HG02588 (cell line): Measurements from ENCODE around the gene NALCN.

Source experiments
- ATAC-seq: cut with Tn5 transposase; IDR thresholded peaks from one replicate; pipeline ENCODE4 v1.9.1; 2021; ENCODE audit warnings: mild to moderate bottlenecking, moderate library complexity; ENCODE audit not compliant: unreplicated experiment

Gene NALCN

GRCh38 chr13:101415358-101416174 is 742 bp downstream of the NALCN start:
- ATAC-seq: no peak

- no peak for ATAC-seq
These were observed 4.2 kb downstream of the NALCN start for GRCh38 chr13:101412076-101412475.

- ATAC-seq: no peak
These were observed 7.2 kb downstream of the NALCN start for GRCh38 chr13:101408992-101409656.

GRCh38 chr13:101408154-101408553 is 8.2 kb downstream of the NALCN start:
- ATAC-seq: no peak

GRCh38 chr13:101406791-101407190 is 9.5 kb downstream of the NALCN start:
- no peak for ATAC-seq

GRCh38 chr13:101401196-101401595 is 15.1 kb downstream of the NALCN start:
- ATAC-seq: no peak

- no peak for ATAC-seq
These were observed 16.9 kb downstream of the NALCN start for GRCh38 chr13:101399365-101399764.

GRCh38 chr13:101398920-101399319 is 17.4 kb downstream of the NALCN start:
- ATAC-seq: no peak

- no peak for ATAC-seq
These were observed 18.1 kb downstream of the NALCN start for GRCh38 chr13:101398191-101398590.

- ATAC-seq: no peak
These were observed 18.6 kb downstream of the NALCN start for GRCh38 chr13:101397742-101398141.

- no peak for ATAC-seq
These were observed 21.7 kb downstream of the NALCN start for GRCh38 chr13:101394605-101395004.

- no peak for ATAC-seq
These were observed 23.2 kb downstream of the NALCN start for GRCh38 chr13:101393140-101393539.

GRCh38 chr13:101390461-101390860 is 25.8 kb downstream of the NALCN start:
- no peak for ATAC-seq

GRCh38 chr13:101384929-101385328 is 31.4 kb downstream of the NALCN start:
- no peak for ATAC-seq

- ATAC-seq: no peak
These were observed 32.7 kb downstream of the NALCN start for GRCh38 chr13:101383595-101383994.

GRCh38 chr13:101382701-101383100 is 33.6 kb downstream of the NALCN start:
- no peak for ATAC-seq

- no peak for ATAC-seq
These were observed 34.2 kb downstream of the NALCN start for GRCh38 chr13:101382086-101382485.

GRCh38 chr13:101360525-101360924 is 55.8 kb downstream of the NALCN start:
- no peak for ATAC-seq

- ATAC-seq: no peak
These were observed 61.4 kb downstream of the NALCN start for GRCh38 chr13:101354895-101355294.

- ATAC-seq: no peak
These were observed 69.2 kb downstream of the NALCN start for GRCh38 chr13:101346942-101347728.

- ATAC-seq: no peak
These were observed 70.1 kb downstream of the NALCN start for GRCh38 chr13:101346161-101346560.
